Heart left ventricle (tissue), 13 donors: ENCODE results near the gene RAB40C.

Experiments
- POLR2A ChIP-seq, 2 donors: fragments of 450-650 bp; IDR thresholded peaks; one replicate each; pipeline ENCODE4 v1.6.1; 2017; ENCODE audit warnings: antibody characterized with exemption in 2 of 2, mild to moderate bottlenecking in 2 of 2, moderate library complexity in 2 of 2
- TF ChIP-seq, protein P1 (sequence below), 12 donors: fragments of 200-600 bp; sonication (generic) in 4 of 12; IDR thresholded peaks; one replicate each; pipeline versions ENCODE4 v1.5.0 to v1.8.0; 2018 to 2022; ENCODE audit warnings: antibody characterized with exemption in 12 of 12, mild to moderate bottlenecking in 5 of 12
- donor health status: ischemic (EF 13 %, LVEDD 7.1; RV severe dilation, severe dysfunction).
- donor health status: DM: no; HTN: yes; CAD: no.
- donor health status: DM: no; HTN: no; CAD: no.
- donor health status: ischemic (EF 25% LVEDD 6.9; RV normal size, moderate dysfunction).
- donor health status: ischemic (EF 25% LVEDD 5.7; RV mildly dilated, moderate dysfunction).
- donor health status: ischemic (EF 35%, LVEDD 5.7; RV mildly dilated, moderate dysfunction).
- donor health status: nonischemic (EF 11% LVEDD 7.7; RV severe dilation, severe dysfunction).
- donor health status: DM: yes; HTN: yes; CAD: no.
- donor health status: PGD.
- donor health status: ischemic (EF 29% LVEDD 5.4; RV normal size, mild dysfunction).
- donor health status: nonischemic (EF 23%, LVEDD 6.1; RV moderate dilation, normal function).

DNA sequence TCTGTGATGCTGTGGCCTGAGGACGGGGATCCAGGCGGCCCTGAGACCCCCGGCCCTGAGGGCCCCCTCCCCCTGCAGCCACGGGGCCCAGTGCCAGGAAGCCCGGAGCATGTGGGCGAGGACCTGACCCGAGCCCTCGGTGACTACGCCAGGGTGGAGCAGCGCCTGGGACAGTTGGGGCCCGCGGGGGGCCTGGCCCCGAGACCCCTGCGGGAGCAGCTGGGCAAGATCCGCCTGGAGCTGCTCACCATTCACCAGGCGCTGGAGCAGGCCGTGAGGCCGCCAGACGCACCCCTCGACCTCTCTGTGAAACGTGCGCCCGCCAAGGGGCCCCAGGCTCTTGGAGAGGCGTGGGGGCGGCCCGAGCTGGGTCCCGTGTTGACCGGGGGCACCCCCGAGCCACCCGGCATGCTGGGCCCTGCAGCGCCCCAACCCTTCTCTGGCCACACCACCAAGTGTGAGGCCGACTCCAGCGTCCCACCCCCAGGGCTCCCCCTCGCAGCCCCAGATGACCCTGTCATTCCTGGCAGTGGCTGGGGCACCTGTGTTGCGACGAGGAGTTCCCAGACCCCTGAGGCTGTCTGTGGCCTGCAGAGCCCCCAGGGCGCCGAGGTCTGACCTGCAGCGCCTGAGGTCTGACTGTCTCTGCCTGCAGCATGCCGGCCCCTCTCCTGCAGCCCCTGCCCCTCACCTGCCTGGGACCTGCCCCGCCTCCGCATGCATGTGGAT is 25.0 kb upstream of the RAB40C start:
- TF ChIP-seq POLR2A (IDR thresholded peaks at IDR 0.05): no peak
- TF ChIP-seq, protein P1, sequence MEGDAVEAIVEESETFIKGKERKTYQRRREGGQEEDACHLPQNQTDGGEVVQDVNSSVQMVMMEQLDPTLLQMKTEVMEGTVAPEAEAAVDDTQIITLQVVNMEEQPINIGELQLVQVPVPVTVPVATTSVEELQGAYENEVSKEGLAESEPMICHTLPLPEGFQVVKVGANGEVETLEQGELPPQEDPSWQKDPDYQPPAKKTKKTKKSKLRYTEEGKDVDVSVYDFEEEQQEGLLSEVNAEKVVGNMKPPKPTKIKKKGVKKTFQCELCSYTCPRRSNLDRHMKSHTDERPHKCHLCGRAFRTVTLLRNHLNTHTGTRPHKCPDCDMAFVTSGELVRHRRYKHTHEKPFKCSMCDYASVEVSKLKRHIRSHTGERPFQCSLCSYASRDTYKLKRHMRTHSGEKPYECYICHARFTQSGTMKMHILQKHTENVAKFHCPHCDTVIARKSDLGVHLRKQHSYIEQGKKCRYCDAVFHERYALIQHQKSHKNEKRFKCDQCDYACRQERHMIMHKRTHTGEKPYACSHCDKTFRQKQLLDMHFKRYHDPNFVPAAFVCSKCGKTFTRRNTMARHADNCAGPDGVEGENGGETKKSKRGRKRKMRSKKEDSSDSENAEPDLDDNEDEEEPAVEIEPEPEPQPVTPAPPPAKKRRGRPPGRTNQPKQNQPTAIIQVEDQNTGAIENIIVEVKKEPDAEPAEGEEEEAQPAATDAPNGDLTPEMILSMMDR (IDR thresholded peaks at IDR 0.05): no peak
